Ovary (tissue), 9 donors: ENCODE measurements around the gene PFKP. TPM values are rescaled to one million over a fixed set of nuclear protein-coding genes. Genes with fewer than 3 reads are reported as not detected.

ENCODE experiments used
- DNase-seq, 5 donors: peaks; one replicate each; pipeline ENCODE4 v3.0.0-alpha.2; 2019 to 2020
- H3K27ac ChIP-seq, 2 donors: fragments of 200-600 bp; one replicate each; pipeline versions ENCODE4 v1.5.1 to v1.8.0; 2019 to 2022
- H3K27me3 ChIP-seq: fragments of 200-600 bp; one replicate; pipeline ENCODE4 v1.8.0; 2022
- H3K36me3 ChIP-seq: fragments of 200-600 bp; sonication (generic); one replicate; pipeline ENCODE4 v1.5.1; 2019
- H3K4me1 ChIP-seq: one replicate; pipeline ENCODE4 v1.8.1; 2013; ENCODE audit warnings: mild to moderate bottlenecking, moderate library complexity; ENCODE audit not compliant: insufficient read depth
- H3K4me3 ChIP-seq: fragments of 200-600 bp; sonication (generic); one replicate; pipeline ENCODE4 v1.5.1; 2017
- H3K9me3 ChIP-seq, 2 donors: fragments of 200-600 bp in 1 of 2; sonication (generic) in 1 of 2; one replicate each; pipeline versions ENCODE4 v1.5.1 to v1.8.1; 2013 to 2019; ENCODE audit warnings: mild to moderate bottlenecking in 1 of 2, moderate library complexity in 1 of 2
- CTCF ChIP-seq, 3 donors: fragments of 450-650 bp in 2 of 3; fragments of 200-600 bp in 1 of 3; IDR thresholded peaks; one replicate each; pipeline versions ENCODE4 v1.5.1 to v1.8.0; 2016 to 2022; ENCODE audit warnings: antibody characterized with exemption in 3 of 3, mild to moderate bottlenecking in 1 of 3
- EP300 ChIP-seq: sonication (generic); formaldehyde crosslinking; IDR thresholded peaks from one replicate; pipeline ENCODE4 v1.6.1; 2017; ENCODE audit warnings: antibody characterized with exemption
- POLR2A ChIP-seq: fragments of 450-650 bp; IDR thresholded peaks from one replicate; pipeline ENCODE4 v1.6.1; 2017; ENCODE audit warnings: antibody characterized with exemption, mild to moderate bottlenecking, moderate library complexity
- WGBS, 3 donors: extraction: QIAGEN DNeasy Blood & Tissue Kit in 1 of 3; methylation state at CpG; one replicate each; pipeline versions ENCODE4 v1.1.5 to v1.1.7; 2013 to 2017; 5-methylcytosine and 5-hydroxymethylcytosine counted together
- intact Hi-C, 4 donors: fragments of 100-400 bp; cut with DNase I; formaldehyde crosslinking; loops; one replicate each; pipeline versions ENCODE4 v1.11.0 to v1.15.1; 2022 to 2023
- polyA plus RNA-seq, 2 donors: library from polyadenylated mRNA; stranded (reverse); fragments of 200-250 nt in 1 of 2; fragments of 350-450 nt in 1 of 2; fragmentation: Illumina TruSeq in 1 of 2; extraction: RNeasy Lipid Tissue Mini Kit (QIAGEN cat#74804) in 1 of 2; gene quantifications; one replicate each; pipeline ENCODE4 v1.2.3, GENCODE V29; 2013 to 2014
- total RNA-seq, 7 donors: library from RNA; depleted of rRNA in 2 of 7; stranded (reverse); fragments of >200 nt in 2 of 7; fragmentation: NEBNext Ultra II Directional in 3 of 7; extraction: Animal tissue kit (Norgen Biotek cat#: 25700) in 3 of 7; gene quantifications; one replicate each; pipeline versions ENCODE4 v1.1.0 to v1.2.4, GENCODE V29; 2016 to 2023
- donor health status: DM: no; HTN: no; CAD: no; lungs with moderate emphysema.
- donor health status: DM: no; HTN: no; CAD: no.
- donor health status: Bipolar disorder and iron deficiency.
- donor health status: DM: yes; HTN: yes; CAD: no.
- donor health status: DM: no; HTN: no; CAD: no.
- donor health status: DM: yes; HTN: yes; CAD: no.

The PFKP gene
- total and polyA plus RNA-seq, 9 donors, result 12.4 to 74.9 (median 23.1) TPM

DNA sequence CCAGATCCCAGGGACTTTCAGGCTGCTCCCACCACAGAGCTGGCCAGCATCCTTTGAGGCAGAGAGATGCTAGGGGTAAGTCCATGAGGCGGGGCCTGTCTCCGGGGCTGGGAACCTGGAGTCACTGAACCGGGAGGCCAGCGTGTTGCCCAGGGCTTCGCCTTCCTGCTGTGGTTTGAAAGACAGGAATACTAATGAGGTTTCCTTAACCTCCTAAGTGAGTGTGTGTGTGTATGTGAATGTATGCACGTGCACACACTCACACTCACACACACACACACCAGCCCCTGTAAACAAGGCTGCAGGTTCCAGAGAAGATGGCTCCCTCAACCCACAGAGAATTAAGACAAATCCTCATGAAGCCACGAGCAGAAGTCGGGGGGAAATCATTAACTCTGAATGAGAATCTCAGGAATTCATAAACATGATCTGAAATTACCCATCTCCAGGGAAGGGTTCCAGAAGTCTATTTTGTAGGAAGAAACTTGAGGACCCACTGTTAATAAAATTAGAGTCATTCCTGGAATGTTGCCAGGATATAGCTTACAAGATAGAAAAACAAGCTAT is 20.3 kb upstream of the PFKP start:
- Histone ChIP-seq H3K4me3 (no peak overlapping the region), H3K27ac (no peak overlapping the region), H3K36me3 (no peaks in the 10 kb centered on the region), H3K27me3 (no peaks in the 10 kb centered on the region), H3K4me1 (peaks cover 10% of the 10 kb centered on the region), H3K9me3 (no peaks in the 10 kb centered on the region)
- intact Hi-C loops, result no loop called here
- TF ChIP-seq EP300 (no peak), CTCF (IDR thresholded peaks at IDR 0.05) (no peak), POLR2A (no peak)
- no peak for DNase-seq
- WGBS, 3 donors, result 35 to 48% (median 43%) methylated on average over 8 of the region's 8 CpGs

- Histone ChIP-seq H3K4me1 (peaks cover 10% of the 10 kb centered on the region), H3K27me3 (no peaks in the 10 kb centered on the region), H3K9me3 (no peaks in the 10 kb centered on the region), H3K27ac (no peak overlapping the region), H3K4me3 (no peak overlapping the region), H3K36me3 (no peaks in the 10 kb centered on the region)
- 70 to 82% (median 77%) methylated on average over 6 of the region's 6 CpGs for WGBS, 3 donors
- intact Hi-C loops, result no loop called here
- no peak for DNase-seq
- TF ChIP-seq POLR2A (no peak), EP300 (no peak), CTCF (IDR thresholded peaks at IDR 0.05) (no peak)
Observed at GRCh38 chr10:3047596-3047995, 19.8 kb upstream of the PFKP start.

- Histone ChIP-seq H3K36me3 (no peaks in the 10 kb centered on the region), H3K9me3 (no peaks in the 10 kb centered on the region), H3K4me3 (no peak overlapping the region), H3K27me3 (no peaks in the 10 kb centered on the region), H3K4me1 (peaks cover 10% of the 10 kb centered on the region), H3K27ac (no peak overlapping the region)
- TF ChIP-seq EP300 (no peak), POLR2A (no peak), CTCF (IDR thresholded peaks at IDR 0.05) (no peak)
- intact Hi-C loops, result no loop called here
- 64 to 81% (median 66%) methylated on average over 15 to 17 of the region's 17 CpGs for WGBS, 3 donors
- no peak for DNase-seq
Observed at GRCh38 chr10:3048119-3049019, 19.0 kb upstream of the PFKP start.

DNA sequence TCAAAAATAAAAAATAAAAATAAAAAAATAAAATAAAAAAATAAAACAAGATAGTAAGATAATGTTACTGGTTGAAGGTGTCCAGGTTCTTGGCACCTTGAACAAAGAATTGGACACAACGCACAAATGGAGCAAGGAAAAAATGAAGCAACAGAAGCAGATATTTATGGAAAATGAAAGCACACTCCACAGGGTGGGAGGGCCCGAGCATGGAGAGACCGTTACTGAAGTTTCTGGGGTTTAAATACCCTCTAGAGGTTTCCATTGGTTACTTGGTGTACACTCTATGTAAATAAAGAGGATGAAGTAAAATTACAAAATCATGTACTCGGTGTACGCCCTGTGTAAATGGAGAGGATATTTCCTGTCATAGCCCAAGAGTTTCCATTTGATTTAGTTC is 15.7 kb upstream of the PFKP start:
- Histone ChIP-seq H3K9me3 (no peaks in the 10 kb centered on the region), H3K36me3 (no peaks in the 10 kb centered on the region), H3K4me3 (no peak overlapping the region), H3K27me3 (no peaks in the 10 kb centered on the region), H3K4me1 (peaks cover 2% of the 10 kb centered on the region), H3K27ac (no peak overlapping the region)
- 72 to 90% (median 78%) methylated on average over 5 of the region's 5 CpGs for WGBS, 3 donors
- DNase-seq, result no peak
- intact Hi-C loops, result no loop called here
- TF ChIP-seq POLR2A, result no peak
- TF ChIP-seq CTCF (IDR thresholded peaks at IDR 0.05), result no peak
- no peak for TF ChIP-seq EP300
